HG02798 (cell line): Measurements from ENCODE around the gene ISL2.
"Not testable (repeated sequence)": the region's sequence is repeated elsewhere in the genome, so short reads cannot be mapped to it uniquely, and the experiment has no call there.

ENCODE experiments used
- ATAC-seq: cut with Tn5 transposase; IDR thresholded peaks from one replicate; pipeline ENCODE4 v1.9.1; 2021; ENCODE audit warnings: mild to moderate bottlenecking; ENCODE audit not compliant: unreplicated experiment, poor library complexity

Gene ISL2

DNA sequence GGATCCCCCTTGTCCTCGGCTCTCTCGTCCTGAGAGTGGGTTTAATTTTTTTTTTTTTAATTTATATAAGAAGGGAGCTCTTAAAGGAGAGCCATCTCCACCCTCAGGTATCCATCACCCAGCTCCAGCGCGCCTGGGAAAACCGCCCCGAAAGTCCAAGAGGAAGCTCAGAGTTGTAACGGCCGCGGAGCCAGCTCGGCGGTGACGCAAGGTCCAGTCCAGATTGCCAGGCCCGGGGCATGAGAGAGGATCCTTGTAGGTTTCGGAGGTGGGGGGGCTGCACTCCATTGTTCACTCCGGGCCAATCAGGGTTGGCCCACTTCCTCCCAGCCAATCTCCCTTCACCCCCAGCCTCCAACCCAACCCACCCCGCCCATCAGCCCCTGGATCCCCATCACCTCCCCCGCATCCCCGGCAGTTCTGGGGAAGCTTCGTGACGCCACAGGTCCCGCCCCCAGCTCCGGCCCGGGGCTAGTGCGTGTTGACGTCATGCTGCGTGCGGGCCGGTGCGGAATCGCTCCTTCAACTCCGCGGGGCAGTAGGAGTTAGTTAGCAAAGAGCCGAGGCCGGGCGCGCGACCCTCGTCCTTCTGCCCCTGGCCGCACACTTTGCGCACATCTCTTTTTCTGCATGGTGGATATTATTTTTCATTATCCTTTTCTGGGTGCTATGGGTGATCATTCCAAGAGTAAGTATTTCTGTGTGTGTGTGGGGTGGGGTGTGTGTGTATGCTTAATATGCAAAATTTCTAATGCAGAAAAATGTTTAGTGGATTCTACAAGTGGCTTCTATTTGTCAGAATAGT, at the start of gene ISL2:
Gene ISL2 (plus strand): TSS at position 520 of the 805 bp plus-strand sequence. CDS start 111 bp downstream, at position 631.
- peak; percentile 73 for ATAC-seq

DNA sequence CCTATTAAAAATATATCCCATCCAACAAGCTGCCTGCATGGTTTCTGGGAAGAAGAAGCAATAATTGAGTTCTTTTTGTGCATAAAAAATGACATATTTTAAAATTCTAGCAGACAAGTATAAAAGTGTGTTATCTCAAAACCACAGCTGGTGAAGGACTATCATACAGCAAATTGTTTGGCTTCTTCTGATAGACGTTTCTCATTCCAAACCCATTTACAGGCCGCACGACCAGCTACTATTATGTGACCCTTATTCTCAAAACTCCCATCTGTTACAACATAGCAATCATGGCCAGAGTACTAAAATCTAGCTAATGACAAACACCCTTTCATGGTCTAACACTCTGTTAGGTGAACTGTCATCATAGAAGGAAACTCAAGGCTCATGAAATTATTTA, 47.0 kb upstream of the ISL2 start:
- no peak for ATAC-seq

- no peak for ATAC-seq
Observed at GRCh38 chr15:76293361-76293760, 43.2 kb upstream of the ISL2 start.

DNA sequence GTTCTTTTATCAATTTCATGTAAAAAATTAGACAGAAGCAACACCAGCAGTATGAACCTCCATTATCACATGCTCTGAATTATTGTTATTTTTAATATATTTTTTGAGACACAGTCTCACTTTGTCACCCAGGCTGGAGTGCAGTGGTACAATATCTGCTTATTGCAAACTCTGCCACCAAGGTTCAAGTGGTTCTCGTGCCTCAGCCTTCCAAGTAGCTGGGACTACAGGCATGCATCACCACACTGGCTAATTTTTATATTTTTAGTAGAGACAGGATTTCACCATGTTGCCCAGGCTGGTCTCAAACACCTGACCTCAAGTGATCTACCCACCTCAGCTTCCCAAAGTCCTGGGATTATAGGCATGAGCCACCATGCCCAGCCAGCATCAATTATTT, 42.1 kb upstream of the ISL2 start:
- not testable (repeated sequence) for ATAC-seq

DNA sequence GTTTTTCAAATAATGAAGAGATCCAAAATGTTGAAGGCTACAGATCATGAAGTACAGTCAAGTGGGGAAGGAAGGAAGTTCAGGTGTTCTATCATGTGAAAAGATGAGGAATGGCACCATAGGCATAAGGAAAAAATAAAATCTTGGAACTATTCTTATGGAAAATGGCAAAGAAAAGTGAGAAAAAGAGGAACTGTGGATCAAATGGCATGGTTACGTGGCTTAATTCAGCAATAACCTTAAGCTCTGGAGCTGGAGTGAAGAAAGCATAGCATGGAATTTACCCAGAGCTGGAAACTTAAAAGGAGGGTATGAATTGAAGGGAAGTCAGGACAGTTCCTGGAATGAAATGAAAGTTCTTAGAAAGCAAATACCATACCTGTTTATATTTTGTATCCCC, 39.7 kb upstream of the ISL2 start:
- no peak for ATAC-seq

DNA sequence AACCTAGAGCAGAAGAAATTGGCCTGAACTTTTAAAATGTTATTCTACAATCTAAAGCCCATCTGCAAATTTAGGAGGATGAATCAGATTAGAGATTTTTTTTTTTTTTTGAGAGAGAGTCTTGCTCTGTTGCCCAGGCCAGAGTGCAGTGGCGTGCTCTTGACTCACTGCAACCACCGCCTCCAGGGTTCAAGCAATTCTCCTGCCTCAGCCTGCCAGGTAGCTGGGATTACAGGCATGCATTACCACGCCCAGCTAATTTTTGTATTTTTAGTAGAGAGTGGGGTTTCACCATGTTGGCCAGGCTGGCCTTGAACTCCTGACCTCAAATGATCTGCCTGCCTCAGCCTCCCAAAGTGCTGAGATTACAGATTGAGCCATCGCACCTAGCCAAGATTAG, 38.6 kb upstream of the ISL2 start:
- ATAC-seq = not testable (repeated sequence)

GRCh38 chr15:76298986-76299385, 37.6 kb upstream of the ISL2 start:
- ATAC-seq = no peak

DNA sequence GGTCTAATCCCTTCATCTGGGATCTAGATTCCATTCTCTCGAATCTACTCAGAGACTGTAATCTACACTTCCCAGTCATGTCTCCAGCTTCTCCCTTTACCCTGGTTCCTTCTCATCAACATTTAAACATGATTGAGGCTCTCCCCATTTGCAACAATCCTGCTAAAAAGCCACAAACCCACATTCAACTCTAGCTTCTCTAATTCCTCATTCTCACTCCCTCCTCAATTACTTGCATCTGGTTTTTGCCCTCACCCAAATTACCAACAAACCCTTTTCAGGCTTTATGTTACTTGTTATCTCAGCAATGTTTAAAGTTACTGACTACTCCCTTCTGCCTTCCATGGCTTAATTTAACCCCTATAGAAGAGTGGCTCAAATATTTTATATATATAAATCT, 36.8 kb upstream of the ISL2 start:
- ATAC-seq = no peak

DNA sequence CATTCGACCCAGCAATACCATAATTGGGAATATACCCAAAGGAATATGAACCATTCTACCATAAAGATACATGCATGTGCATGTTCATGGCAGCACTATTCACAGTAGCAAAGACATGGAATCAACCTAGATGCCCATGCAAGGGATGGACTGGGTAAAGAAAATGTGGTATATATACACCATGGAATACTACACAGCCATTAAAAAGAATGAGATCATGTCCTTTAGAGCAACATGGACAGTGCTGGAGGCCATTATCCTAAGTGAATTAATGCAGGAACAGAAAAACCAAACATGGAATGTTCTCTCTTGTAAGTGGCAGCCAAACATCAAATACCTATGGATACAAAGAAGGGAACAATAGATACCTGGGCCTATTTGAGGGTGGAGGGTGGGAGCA, 32.7 kb upstream of the ISL2 start:
- ATAC-seq = no peak

- ATAC-seq = no peak
Observed at GRCh38 chr15:76309601-76310330, 26.8 kb upstream of the ISL2 start.

GRCh38 chr15:76310475-76311099, 26.0 kb upstream of the ISL2 start:
- peak; percentile 17 for ATAC-seq

DNA sequence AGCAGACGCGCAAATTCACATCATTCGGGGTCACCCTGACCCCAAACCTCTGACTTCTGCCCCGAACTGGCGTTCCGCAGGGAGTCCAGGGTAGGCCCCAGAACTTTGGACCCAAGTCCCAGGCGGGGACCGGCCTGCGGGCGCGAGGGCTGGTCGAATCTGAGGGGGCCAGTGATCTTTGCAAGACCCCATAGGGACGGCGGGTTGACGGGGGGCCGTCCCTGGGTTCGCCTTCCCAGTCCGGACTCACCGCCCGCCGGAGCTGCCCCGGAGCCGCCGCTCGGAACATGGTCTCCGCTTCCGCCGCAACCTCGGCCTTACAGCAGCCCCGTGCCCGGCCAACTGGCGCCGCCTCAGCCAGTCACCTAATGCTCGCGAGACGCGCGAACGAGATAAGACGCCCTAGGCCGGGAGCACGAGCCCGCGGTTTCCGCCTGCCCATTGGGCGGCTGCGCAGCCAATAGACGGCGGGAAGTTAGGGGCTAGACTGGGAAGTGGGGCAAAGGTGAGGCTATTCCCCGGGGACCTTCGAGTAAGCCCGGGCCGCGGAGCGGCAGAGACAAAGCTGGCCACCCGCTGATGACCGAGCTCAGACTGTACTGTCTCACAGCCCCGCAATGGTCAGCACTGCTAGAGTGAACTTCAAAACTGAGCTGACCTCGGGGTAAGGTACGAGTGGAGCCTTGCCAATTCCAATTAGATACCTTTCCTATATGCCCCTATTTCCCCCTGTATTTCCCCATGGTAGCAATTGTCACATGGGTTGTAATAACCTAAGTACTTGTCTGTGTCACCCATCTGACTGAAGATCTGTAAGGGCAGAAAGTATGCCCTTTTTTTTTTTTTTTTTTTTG, 25.2 kb upstream of the ISL2 start, which contains the start of gene ETFA:
Gene ETFA (minus strand): TSS at position 370 of the 854 bp plus-strand sequence. CDS start 81 bp downstream, at position 289.
- peak; percentile 97 for ATAC-seq

GRCh38 chr15:76312540-76313174, 23.9 kb upstream of the ISL2 start:
- no peak for ATAC-seq

- not testable (repeated sequence) for ATAC-seq
Observed at GRCh38 chr15:76313175-76313567, 23.4 kb upstream of the ISL2 start.

GRCh38 chr15:76313731-76314130, 22.8 kb upstream of the ISL2 start:
- no peak for ATAC-seq

GRCh38 chr15:76320012-76320411, 16.6 kb upstream of the ISL2 start:
- no peak for ATAC-seq

DNA sequence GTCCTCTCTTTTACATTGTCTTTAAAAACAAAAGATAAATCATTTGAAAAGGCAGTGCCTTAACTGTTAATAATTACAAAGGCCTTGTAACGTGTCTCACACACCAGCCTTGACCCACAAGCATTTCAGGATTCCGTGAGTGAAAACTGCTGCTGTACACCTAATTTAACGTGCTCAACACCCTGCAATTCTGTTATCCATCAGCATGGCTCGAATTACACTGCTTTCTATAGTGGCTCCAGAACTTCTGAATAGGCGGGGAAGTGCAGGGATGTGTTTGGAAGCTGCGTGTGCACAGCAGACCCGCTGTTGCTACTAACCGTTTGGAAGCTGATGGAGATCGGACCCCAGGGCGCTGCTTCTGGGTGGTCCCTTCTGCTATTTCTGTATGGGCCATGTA, 15.4 kb upstream of the ISL2 start:
- ATAC-seq = no peak

GRCh38 chr15:76321602-76322001, 15.0 kb upstream of the ISL2 start:
- ATAC-seq = no peak

DNA sequence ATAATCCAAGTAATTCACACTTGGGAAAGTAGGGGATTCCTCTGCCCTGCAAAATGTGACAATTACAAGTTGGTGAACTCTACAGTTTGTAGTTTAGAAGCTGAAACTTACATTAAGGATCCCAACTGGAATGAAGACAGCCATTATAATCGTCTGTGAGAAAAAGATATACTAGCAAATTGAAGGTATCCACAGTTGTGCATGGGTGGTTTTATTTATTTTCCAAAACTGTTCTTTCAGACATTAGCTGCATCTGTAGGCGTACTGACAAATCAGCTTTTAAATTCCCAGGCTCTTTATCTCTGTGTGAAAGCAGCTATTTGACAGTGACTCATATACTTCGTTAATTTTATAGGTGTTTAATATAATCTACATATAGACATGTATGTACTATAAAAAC, 12.5 kb upstream of the ISL2 start:
- ATAC-seq = no peak

GRCh38 chr15:76325704-76326103, 10.9 kb upstream of the ISL2 start:
- ATAC-seq = no peak
